ENCODE data around the gene RELN. TPM values are rescaled to one million over a fixed set of nuclear protein-coding genes. Genes with fewer than 3 reads are reported as not detected.

Gene RELN
- total RNA-seq, 1 experiment from 2014 or later = 0.10 TPM

DNA sequence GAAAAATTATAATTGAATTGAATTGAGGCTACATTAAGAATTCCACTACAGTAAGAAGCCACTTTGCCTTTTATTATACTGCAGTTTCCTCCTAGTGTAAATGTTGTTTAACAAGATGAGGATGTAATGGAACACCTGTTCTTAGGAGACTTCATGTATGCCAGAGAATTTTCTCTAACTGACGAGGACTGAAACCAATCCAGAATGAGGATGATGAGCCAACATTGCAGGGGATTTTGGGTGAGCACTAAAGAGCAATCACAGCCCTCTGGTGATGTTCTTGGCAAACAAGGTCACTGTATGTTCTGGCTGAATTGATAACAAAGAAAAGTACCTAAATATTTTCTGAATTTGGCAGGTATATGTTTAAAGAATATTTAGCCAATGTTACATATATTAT, 60.9 kb downstream of the RELN start:
- CTCF ChIA-PET = no interaction called here
- no TSS peak for BruUV-seq (replicated peaks)
- TF ChIP-seq REST (IDR thresholded peaks at IDR 0.05; ENCODE audit: insufficient read depth in 1 of 2, low read depth in 2 of 2, low read length in 1 of 2) = no peak
- TF ChIP-seq TCF7L2 (IDR thresholded peaks at IDR 0.05; ENCODE audit: low read depth, low read length) = no peak
- no peak for TF ChIP-seq POLR2AphosphoS5 (IDR thresholded peaks at IDR 0.05; ENCODE audit: low read depth, low read length)
- no peak for TF ChIP-seq SIN3A (IDR thresholded peaks at IDR 0.05; ENCODE audit: borderline replicate concordance, insufficient read depth, low read depth, low read length)
- TF ChIP-seq, protein P1, sequence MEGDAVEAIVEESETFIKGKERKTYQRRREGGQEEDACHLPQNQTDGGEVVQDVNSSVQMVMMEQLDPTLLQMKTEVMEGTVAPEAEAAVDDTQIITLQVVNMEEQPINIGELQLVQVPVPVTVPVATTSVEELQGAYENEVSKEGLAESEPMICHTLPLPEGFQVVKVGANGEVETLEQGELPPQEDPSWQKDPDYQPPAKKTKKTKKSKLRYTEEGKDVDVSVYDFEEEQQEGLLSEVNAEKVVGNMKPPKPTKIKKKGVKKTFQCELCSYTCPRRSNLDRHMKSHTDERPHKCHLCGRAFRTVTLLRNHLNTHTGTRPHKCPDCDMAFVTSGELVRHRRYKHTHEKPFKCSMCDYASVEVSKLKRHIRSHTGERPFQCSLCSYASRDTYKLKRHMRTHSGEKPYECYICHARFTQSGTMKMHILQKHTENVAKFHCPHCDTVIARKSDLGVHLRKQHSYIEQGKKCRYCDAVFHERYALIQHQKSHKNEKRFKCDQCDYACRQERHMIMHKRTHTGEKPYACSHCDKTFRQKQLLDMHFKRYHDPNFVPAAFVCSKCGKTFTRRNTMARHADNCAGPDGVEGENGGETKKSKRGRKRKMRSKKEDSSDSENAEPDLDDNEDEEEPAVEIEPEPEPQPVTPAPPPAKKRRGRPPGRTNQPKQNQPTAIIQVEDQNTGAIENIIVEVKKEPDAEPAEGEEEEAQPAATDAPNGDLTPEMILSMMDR (IDR thresholded peaks at IDR 0.05) = no peak

DNA sequence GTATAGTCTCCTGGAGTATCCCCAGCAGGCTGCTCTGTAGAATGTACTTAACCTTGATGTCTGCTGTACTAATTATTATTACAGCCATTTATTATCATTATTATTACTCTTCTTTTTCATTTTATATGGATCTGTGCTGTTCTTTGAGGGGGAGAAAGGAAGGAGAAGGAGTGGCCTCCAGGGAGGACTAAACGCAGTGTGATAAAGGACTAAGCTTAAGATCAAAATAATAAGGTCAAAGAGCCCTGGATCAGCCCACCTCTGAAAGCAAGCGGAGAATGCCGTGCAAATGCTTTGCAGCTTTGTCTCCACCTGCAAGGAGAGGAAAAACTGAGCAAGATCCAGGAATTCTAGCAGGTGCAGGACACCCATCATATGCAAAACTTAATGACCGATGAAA, 65.3 kb downstream of the RELN start:
- ATAC-seq (no peak), DNase-seq (ENCODE audit: low read depth, low spot score) (no peak)
- TF ChIP-seq, protein P1 (IDR thresholded peaks at IDR 0.05) = no peak
- TF ChIP-seq REST (IDR thresholded peaks at IDR 0.05; ENCODE audit: insufficient read depth in 1 of 2, low read depth in 2 of 2, low read length in 1 of 2) (no peak), TCF7L2 (IDR thresholded peaks at IDR 0.05; ENCODE audit: low read depth, low read length) (no peak), POLR2AphosphoS5 (IDR thresholded peaks at IDR 0.05; ENCODE audit: low read depth, low read length) (no peak), SIN3A (IDR thresholded peaks at IDR 0.05; ENCODE audit: borderline replicate concordance, insufficient read depth, low read depth, low read length) (no peak)
- Histone ChIP-seq H3K4me1 (ENCODE audit: control insufficient read depth, insufficient read depth, low read length) (no peaks in the 10 kb centered on the region), H3K27ac (ENCODE audit: low read length) (no peak overlapping the region), H3K36me3 (ENCODE audit: control insufficient read depth, insufficient read depth, low read length) (no peaks in the 10 kb centered on the region), H3K27me3 (ENCODE audit: control insufficient read depth, insufficient read depth, low read length) (no peaks in the 10 kb centered on the region), H3K4me3 (ENCODE audit: low read depth in 2 of 2, low read length in 2 of 2) (no peak overlapping the region), H3K9me3 (ENCODE audit: control insufficient read depth, insufficient read depth, low read depth, low read length) (no peaks in the 10 kb centered on the region)
- no TSS peak for BruUV-seq (replicated peaks)
- in situ Hi-C loops (cut with HindIII; ENCODE audit: low pct_unique_long_range_greater_than_20kb, low sequenced_read_pairs) (no loop called here), intact Hi-C loops (cut with micrococcal nuclease; ENCODE audit: unreplicated experiment) (no loop called here)
- CTCF ChIA-PET = no interaction called here
- POLR2A ChIA-PET = no interaction called here

More for the DNA sequence above, 60.9 kb downstream of the RELN start:
- POLR2A ChIA-PET = no interaction called here
- Histone ChIP-seq H3K36me3 (ENCODE audit: control insufficient read depth, insufficient read depth, low read length) (no peaks in the 10 kb centered on the region), H3K27ac (ENCODE audit: low read length) (no peak overlapping the region), H3K27me3 (ENCODE audit: control insufficient read depth, insufficient read depth, low read length) (no peaks in the 10 kb centered on the region), H3K9me3 (ENCODE audit: control insufficient read depth, insufficient read depth, low read depth, low read length) (no peaks in the 10 kb centered on the region), H3K4me1 (ENCODE audit: control insufficient read depth, insufficient read depth, low read length) (no peaks in the 10 kb centered on the region), H3K4me3 (ENCODE audit: low read depth in 2 of 2, low read length in 2 of 2) (no peak overlapping the region)
- ATAC-seq = no peak
- in situ Hi-C loops (cut with HindIII; ENCODE audit: low pct_unique_long_range_greater_than_20kb, low sequenced_read_pairs) (no loop called here), intact Hi-C loops (cut with micrococcal nuclease; ENCODE audit: unreplicated experiment) (no loop called here)
- DNase-seq (ENCODE audit: low read depth, low spot score) = no peak

All from Panc1 (cell line).